ENCODE measurements around the gene TMEM205.

TMEM205 gene

DNA sequence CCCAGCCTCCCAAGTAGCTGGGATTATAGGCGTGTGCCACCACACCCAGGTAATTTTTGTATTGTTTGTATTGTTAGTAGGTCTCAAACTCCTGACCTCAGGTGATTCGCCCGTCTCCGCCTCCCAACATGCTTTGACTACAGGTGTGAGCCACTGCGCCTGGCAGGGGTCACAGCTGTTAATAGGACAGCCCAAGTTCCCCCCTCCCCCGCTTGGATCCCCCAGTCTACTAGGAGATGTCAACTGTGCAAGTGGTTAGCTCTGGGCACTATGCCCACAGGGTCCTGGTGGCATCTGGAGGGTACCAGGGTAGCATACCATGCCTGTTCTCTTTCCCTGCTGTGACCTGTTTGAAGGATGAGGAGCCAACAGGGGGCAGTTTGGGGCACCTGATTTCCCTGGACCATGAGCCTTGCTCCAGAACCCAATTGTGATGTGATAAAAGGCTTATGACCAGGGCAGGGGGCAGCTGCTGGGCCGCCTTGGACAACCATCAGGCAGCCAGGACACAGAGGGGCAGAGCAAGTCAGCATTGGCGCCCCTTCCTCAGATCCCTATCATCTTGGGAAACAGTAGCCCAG lies 50.3 kb downstream of the TMEM205 start, which contains the start of gene TSPAN16:
Gene TSPAN16 (plus strand): TSS at position 496 of the 581 bp plus-strand sequence. CDS start 138 bp downstream, outside the sequence.
- DNase-seq = no peak

DNA sequence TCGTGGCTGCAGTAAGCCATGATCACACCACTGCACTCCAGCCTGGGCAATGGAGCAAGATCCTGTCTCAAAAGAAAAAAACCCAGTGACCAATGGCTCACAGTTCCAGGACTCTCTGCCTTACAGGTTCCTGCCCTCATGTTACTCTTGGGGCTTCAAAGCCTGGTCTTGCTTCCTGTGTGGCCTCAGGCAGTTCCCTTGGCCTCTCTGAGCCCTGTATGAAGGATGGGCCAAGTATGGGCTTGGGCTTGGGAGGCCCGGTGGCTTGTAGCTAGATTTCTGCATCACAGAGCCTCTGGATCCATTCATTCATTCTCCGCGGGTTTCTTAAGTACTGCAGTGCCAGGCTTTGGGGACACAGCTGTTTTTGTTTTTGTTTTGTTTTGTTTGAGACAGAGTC lies 50.9 kb downstream of the TMEM205 start:
- DNase-seq = no peak

DNA sequence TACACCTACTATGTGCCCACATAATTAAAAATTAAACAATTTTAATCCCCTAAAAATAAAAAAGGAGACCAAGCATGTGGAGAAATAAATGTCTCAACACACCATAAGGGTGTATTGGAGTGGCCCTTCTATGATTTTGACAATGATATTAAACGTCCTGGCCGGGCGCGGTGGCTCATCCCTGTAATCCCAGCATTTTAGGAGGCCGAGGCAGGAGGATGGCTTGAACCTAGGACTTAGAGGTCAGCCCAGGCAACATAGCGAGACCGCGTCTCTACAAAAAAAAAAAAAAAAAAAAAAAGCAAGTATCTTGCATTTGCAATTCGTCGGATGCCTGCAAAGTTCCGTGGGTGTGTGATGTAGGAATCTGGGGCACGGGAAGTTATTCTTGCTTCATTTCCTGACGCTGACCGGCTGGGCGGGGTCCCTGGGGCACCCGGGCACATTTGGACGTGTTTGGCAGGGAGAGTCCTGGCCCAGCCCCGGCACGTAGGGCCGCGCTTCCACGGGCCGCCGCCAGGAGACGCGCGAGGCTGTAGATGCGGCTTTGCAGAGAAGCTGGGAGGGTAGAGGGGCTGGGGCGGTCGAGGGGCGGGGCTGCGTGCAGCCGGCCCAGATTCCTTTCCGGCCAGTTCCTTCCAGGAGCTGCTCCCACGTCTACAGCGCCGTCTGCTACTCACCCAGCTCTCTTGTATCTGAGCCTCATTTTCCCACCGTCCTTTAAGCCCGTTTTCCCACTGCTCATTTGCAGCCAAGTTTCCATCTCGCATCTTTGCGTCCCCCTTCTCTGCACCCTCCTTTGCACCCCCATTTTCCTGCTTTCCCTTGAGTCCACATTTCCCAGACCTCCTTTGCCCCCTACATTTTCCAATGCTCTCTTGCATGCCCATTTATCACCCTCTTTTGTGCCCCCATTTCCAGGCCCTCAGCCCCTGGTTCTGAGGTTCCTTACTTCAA lies 52.4 kb downstream of the TMEM205 start:
- DNase-seq = peak; percentile 90
